ENCODE data around the gene MAJIN. TPM values are rescaled to one million over a fixed set of nuclear protein-coding genes. Genes with fewer than 3 reads are reported as not detected.

MAJIN gene
- total RNA-seq, 1 experiment from 2014 or later, result not detected

DNA sequence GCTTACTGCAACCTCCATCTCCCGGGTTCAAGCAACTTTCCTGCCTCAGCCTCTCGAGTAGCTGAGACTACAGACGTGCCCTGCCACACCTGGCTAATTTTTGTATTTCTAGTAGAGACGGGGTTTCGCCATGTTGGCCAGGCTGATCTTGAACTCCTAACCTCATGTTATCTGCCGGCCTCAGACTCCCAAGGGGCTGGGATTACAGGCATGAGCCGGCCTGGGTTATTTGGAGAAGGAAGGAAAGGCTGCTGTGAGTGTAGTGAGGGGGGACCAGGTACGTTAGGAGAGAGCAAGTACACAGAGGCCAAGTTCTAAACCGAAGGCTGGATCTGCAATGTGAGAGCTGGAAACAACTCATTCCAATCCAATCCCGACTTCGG lies 24.4 kb upstream of the MAJIN start:
- intact Hi-C loops (cut with micrococcal nuclease; ENCODE audit: unreplicated experiment), result loop anchor here (2.0 to 5.0 kb wide), 2 partner anchors 80 to 149 kb away; partner anchors contain the start of gene ATG2A
- Mint-ChIP-seq H3K9me3 (ENCODE audit: unreplicated experiment) (no peaks in the 10 kb centered on the region), H3K27me3 (ENCODE audit: insufficient read depth, unreplicated experiment) (no peaks in the 10 kb centered on the region), H3K4me3 (ENCODE audit: unreplicated experiment) (peak overlapping the region; percentile 56), H3K4me1 (ENCODE audit: low read depth, unreplicated experiment) (peaks cover 26% of the 10 kb centered on the region), H3K27ac (ENCODE audit: unreplicated experiment) (peak overlapping the region; percentile 63), H3K36me3 (ENCODE audit: insufficient read depth, unreplicated experiment) (no peaks in the 10 kb centered on the region)
- H3K4me1 ChIP-seq, result peaks cover 37% of the 10 kb centered on the region
- H3K36me3 ChIP-seq (ENCODE audit: control insufficient read depth, insufficient read depth, low read length), result no peaks in the 10 kb centered on the region
- H3K9me3 ChIP-seq, result no peaks in the 10 kb centered on the region
- ChIA-PET CTCF (interaction anchor here (0.9 to 1.6 kb wide), 10 partner anchors 8 to 208 kb away, joined by 3 to 9 read pairs (median 4); partner anchors contain the start of genes PPP2R5B and ZNHIT2), POLR2A (interaction anchor here (1.2 kb wide), 1 partner anchor 17 kb away, joined by 3 read pairs; no protein-coding TSS in a partner anchor)
- H3K27me3 ChIP-seq (replicated peaks; ENCODE audit: control insufficient read depth, insufficient read depth, low read length), result no peaks in the 10 kb centered on the region
- TSS peak; percentile 61 for BruUV-seq (replicated peaks)
- H3K4me3 ChIP-seq (ENCODE audit: low read depth, low read length), result no peak overlapping the region
- no peak for DNase-seq
- TF ChIP-seq CTCF (IDR thresholded peaks at IDR 0.05; ENCODE audit: insufficient read depth in 1 of 2, low read depth in 1 of 2, low read length in 1 of 2, severe bottlenecking in 1 of 2, unreplicated experiment in 1 of 2), result no peak

DNA sequence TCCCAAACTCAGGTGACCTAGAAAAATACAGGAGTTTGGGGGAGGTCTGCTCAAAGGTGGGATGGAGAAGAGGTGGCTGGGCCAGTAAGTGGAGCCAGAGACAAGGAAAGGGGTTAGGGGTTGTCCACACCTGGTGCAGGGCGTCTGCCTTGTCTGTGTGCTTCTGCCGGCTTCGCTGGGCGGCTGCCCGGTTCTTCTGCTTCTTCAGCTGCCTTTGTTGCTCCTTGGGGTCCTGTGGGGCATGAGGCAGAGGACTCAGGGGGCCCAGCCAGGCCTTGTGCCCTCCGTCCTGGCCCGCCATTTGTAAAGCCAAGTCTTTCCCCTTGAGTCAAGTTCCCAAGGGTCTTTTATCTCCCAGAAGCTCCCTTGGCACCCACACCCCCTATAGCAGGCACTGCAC lies 22.4 kb upstream of the MAJIN start:
- ChIA-PET POLR2A (no interaction called here), CTCF (no interaction called here)
- Mint-ChIP-seq H3K9me3 (ENCODE audit: unreplicated experiment) (no peaks in the 10 kb centered on the region), H3K36me3 (ENCODE audit: insufficient read depth, unreplicated experiment) (no peaks in the 10 kb centered on the region), H3K27ac (ENCODE audit: unreplicated experiment) (no peak overlapping the region), H3K27me3 (ENCODE audit: insufficient read depth, unreplicated experiment) (no peaks in the 10 kb centered on the region), H3K4me3 (ENCODE audit: unreplicated experiment) (no peak overlapping the region), H3K4me1 (ENCODE audit: low read depth, unreplicated experiment) (peaks cover 26% of the 10 kb centered on the region)
- no peak for TF ChIP-seq CTCF (IDR thresholded peaks at IDR 0.05; ENCODE audit: insufficient read depth in 1 of 2, low read depth in 1 of 2, low read length in 1 of 2, severe bottlenecking in 1 of 2, unreplicated experiment in 1 of 2)
- H3K27me3 ChIP-seq (replicated peaks; ENCODE audit: control insufficient read depth, insufficient read depth, low read length), result no peaks in the 10 kb centered on the region
- peaks cover 33% of the 10 kb centered on the region for H3K4me1 ChIP-seq
- intact Hi-C loops (cut with micrococcal nuclease; ENCODE audit: unreplicated experiment), result no loop called here
- no peak overlapping the region for H3K4me3 ChIP-seq (ENCODE audit: low read depth, low read length)
- BruUV-seq (replicated peaks), result no TSS peak
- no peaks in the 10 kb centered on the region for H3K9me3 ChIP-seq
- DNase-seq, result no peak
- no peaks in the 10 kb centered on the region for H3K36me3 ChIP-seq (ENCODE audit: control insufficient read depth, insufficient read depth, low read length)

DNA sequence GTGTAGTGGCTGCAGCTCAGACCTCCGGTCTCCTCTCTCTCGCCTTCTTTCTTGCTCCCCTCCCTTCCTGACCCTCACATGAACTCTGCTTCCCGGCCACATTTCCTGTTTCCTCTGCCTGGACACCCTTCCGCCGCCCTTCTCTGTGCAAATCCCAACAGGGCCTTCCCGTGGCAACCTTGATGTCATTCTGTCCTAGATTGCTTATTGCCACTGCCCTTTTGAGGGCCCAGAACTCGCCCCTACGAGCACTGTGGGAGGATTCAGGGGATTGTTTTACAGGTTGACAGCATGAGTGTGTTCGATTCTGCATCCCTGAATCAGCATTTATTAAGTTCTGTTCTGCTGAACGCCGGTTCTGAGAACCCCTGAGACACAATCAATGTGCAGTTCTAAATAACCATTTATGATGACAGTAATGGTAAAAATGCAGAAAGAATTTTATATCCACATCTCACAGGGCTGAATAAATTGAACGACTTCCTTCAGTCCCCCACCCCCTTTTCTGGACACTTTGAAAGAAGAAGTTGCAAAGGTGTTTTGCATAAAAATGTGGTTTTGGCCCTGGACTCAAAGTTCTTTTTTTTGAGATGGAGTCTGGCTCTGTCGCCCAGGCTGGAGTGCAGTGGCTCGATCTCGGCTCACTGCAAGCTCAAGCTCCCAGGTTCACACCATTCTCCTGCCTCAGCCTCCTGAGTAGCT lies 18.5 kb upstream of the MAJIN start:
- H3K4me3 ChIP-seq (ENCODE audit: low read depth, low read length), result no peak overlapping the region
- no peaks in the 10 kb centered on the region for H3K36me3 ChIP-seq (ENCODE audit: control insufficient read depth, insufficient read depth, low read length)
- no peaks in the 10 kb centered on the region for H3K27me3 ChIP-seq (replicated peaks; ENCODE audit: control insufficient read depth, insufficient read depth, low read length)
- Mint-ChIP-seq H3K4me3 (ENCODE audit: unreplicated experiment) (no peak overlapping the region), H3K4me1 (ENCODE audit: low read depth, unreplicated experiment) (no peaks in the 10 kb centered on the region), H3K9me3 (ENCODE audit: unreplicated experiment) (no peaks in the 10 kb centered on the region), H3K27me3 (ENCODE audit: insufficient read depth, unreplicated experiment) (no peaks in the 10 kb centered on the region), H3K36me3 (ENCODE audit: insufficient read depth, unreplicated experiment) (no peaks in the 10 kb centered on the region), H3K27ac (ENCODE audit: unreplicated experiment) (no peak overlapping the region)
- no peak for TF ChIP-seq CTCF (IDR thresholded peaks at IDR 0.05; ENCODE audit: insufficient read depth in 1 of 2, low read depth in 1 of 2, low read length in 1 of 2, severe bottlenecking in 1 of 2, unreplicated experiment in 1 of 2)
- H3K4me1 ChIP-seq, result no peaks in the 10 kb centered on the region
- ChIA-PET CTCF (interaction anchor here (0.6 kb wide), 1 partner anchor 61 kb away, joined by 9 read pairs; no protein-coding TSS in a partner anchor), POLR2A (no interaction called here)
- intact Hi-C loops (cut with micrococcal nuclease; ENCODE audit: unreplicated experiment), result no loop called here
- BruUV-seq (replicated peaks), result no TSS peak
- H3K9me3 ChIP-seq, result no peaks in the 10 kb centered on the region
- no peak for DNase-seq
